ENCODE measurements around the gene CYREN. TPM values are rescaled to one million over a fixed set of nuclear protein-coding genes. Genes with fewer than 3 reads are reported as not detected.

Gene CYREN
- total and polyA plus RNA-seq, 9 of the 15 experiments (the other 6 are each of a cell fraction or from before 2014, with no cell fraction given) = 13.9 to 108 (median 88.8) TPM

- TF ChIP-seq JUND (IDR thresholded peaks at IDR 0.05; ENCODE audit: borderline replicate concordance, low read depth, low read length) (peak; percentile 73), JUND (tag; IDR thresholded peaks at IDR 0.05; ENCODE audit: borderline replicate concordance, low read depth, low read length) (peak; percentile 46; the same call in 1 of the 3 replicates), TEAD1 (CRISPR knock-in tag; IDR thresholded peaks at IDR 0.05) (no peak), IRF1 (CRISPR knock-in tag; IDR thresholded peaks at IDR 0.05; ENCODE audit: borderline replicate concordance) (0 out of 2 replicates have a peak, but pooled peaks have one; percentile 24), CTCF (IDR thresholded peaks at IDR 0.05 in 2 of 3, conservative IDR thresholded peaks at IDR 0.05 in 1 of 3; ENCODE audit: insufficient read depth in 2 of 3, low read depth in 1 of 3, low read length in 3 of 3) (peak; percentile 78 to 87 (median 80)), GTF2E2 (tag; IDR thresholded peaks at IDR 0.05) (no peak), ELK3 (CRISPR knock-in tag; IDR thresholded peaks at IDR 0.05) (no peak), MTA2 (IDR thresholded peaks at IDR 0.05; ENCODE audit: low read depth) (no peak), ZNF239 (CRISPR knock-in tag; IDR thresholded peaks at IDR 0.05) (no peak), ZNF140 (CRISPR knock-in tag; IDR thresholded peaks at IDR 0.05) (no peak), THRA (IDR thresholded peaks at IDR 0.05) (no peak), YBX1 (IDR thresholded peaks at IDR 0.05) (no peak), ZNF512 (tag; IDR thresholded peaks at IDR 0.05) (no peak), ZNF561 (CRISPR knock-in tag; conservative IDR thresholded peaks at IDR 0.05) (no peak), ZNF77 (CRISPR knock-in tag; IDR thresholded peaks at IDR 0.05) (no peak), HDAC8 (tag; IDR thresholded peaks at IDR 0.05) (no peak), RAD51 (IDR thresholded peaks at IDR 0.05; ENCODE audit: borderline replicate concordance, low read depth) (no peak), FOXA1 (IDR thresholded peaks at IDR 0.05; ENCODE audit: borderline replicate concordance) (no peak)
- TF ChIP-seq, protein P1, sequence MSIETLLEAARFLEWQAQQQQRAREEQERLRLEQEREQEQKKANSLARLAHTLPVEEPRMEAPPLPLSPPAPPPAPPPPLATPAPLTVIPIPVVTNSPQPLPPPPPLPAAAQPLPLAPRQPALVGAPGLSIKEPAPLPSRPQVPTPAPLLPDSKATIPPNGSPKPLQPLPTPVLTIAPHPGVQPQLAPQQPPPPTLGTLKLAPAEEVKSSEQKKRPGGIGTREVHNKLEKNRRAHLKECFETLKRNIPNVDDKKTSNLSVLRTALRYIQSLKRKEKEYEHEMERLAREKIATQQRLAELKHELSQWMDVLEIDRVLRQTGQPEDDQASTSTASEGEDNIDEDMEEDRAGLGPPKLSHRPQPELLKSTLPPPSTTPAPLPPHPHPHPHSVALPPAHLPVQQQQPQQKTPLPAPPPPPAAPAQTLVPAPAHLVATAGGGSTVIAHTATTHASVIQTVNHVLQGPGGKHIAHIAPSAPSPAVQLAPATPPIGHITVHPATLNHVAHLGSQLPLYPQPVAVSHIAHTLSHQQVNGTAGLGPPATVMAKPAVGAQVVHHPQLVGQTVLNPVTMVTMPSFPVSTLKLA (conservative IDR thresholded peaks at IDR 0.05) = no peak
Measured at GRCh38 chr7:135169141-135169963, 1.2 kb downstream of the CYREN start (continued).
